NCI-H2227 treated with DMSO at 0.1 percent for 48 hours (cell line): ENCODE data around the gene NSG1.
"Not testable (repeated sequence)": the region's sequence is repeated elsewhere in the genome, so short reads cannot be mapped to it uniquely, and the experiment has no call there.

Experiments used
- DNase-seq: peaks from one replicate; lab custom pipeline; 2025; lab: John Stamatoyannopoulos, UW

NSG1 gene, protein sequence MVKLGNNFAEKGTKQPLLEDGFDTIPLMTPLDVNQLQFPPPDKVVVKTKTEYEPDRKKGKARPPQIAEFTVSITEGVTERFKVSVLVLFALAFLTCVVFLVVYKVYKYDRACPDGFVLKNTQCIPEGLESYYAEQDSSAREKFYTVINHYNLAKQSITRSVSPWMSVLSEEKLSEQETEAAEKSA

DNA sequence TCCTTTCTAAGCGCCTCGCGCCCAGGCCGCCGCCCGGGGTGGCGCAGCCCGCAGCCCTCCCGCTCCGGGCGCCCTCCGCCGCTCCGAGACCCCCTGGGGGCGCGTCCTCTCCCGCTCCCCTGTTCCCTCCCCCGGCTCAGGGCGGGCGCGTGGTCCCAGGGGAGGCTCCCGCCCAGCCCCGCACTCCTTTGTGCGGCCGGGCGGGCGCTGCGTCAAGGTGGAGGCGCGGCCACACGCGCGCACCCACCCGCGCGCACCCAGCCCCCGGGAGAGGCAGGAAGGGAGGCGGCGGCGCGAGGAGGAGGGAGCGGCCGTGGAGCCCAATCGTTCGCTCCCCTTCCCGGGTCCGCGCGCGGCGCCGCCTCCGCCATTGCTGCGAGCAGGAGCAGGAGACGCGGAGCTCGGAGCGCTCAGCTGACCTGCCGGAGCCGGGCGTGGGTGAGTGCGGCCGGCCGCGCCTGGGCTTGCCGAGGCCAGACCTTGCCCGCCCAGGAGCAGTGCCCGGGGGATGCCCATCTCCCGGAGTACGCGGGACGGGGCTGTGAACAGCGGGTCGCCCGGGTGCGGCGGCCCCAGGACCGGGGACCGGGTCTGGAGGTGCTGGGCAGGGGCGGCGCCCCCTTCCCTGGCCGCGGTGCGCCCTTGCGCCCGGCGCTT, at the start of gene NSG1:
TSS of gene NSG1 (plus strand) at position 367 of the 657 bp plus-strand sequence. CDS start 528 bp downstream, outside the sequence.
- DNase-seq, result no peak

GRCh38 chr4:4338210-4339001, 48.5 kb upstream of the NSG1 start:
- no peak for DNase-seq

GRCh38 chr4:4339504-4340085, 47.3 kb upstream of the NSG1 start:
- no peak for DNase-seq

GRCh38 chr4:4341861-4342650, 44.8 kb upstream of the NSG1 start:
- no peak for DNase-seq

- no peak for DNase-seq
These were observed 43.9 kb upstream of the NSG1 start for GRCh38 chr4:4343038-4343437.

GRCh38 chr4:4344915-4345527, 41.9 kb upstream of the NSG1 start:
- no peak for DNase-seq

GRCh38 chr4:4347585-4347984, 39.3 kb upstream of the NSG1 start:
- no peak for DNase-seq

GRCh38 chr4:4348585-4348984, 38.3 kb upstream of the NSG1 start:
- DNase-seq, result not testable (repeated sequence)

GRCh38 chr4:4349867-4350266, 37.0 kb upstream of the NSG1 start:
- DNase-seq, result no peak

GRCh38 chr4:4350909-4351308, 36.0 kb upstream of the NSG1 start:
- no peak for DNase-seq

DNA sequence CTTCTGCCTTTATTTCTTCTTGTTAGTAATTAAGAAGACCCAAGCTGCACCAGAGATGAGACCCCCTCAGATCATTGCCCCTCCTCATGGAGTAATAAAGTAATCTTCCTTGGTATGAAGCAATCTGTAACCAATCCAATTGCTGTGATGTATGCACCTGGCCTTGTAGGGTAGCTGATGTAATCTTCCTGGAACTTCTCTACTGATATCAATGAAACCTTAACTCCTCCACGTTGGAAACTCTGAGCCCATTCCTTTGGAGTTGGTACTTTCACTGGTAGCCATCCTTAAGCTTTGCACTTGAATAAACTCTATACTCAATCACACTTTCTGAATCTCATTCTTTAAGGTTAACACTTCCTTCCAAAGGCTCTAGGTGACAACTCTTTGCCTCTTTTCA, 31.6 kb upstream of the NSG1 start:
- no peak for DNase-seq

- DNase-seq, result no peak
These were observed 30.5 kb upstream of the NSG1 start for GRCh38 chr4:4356106-4357041.

- peak; percentile 16 for DNase-seq
These were observed 28.6 kb upstream of the NSG1 start for GRCh38 chr4:4358093-4358854.

DNA sequence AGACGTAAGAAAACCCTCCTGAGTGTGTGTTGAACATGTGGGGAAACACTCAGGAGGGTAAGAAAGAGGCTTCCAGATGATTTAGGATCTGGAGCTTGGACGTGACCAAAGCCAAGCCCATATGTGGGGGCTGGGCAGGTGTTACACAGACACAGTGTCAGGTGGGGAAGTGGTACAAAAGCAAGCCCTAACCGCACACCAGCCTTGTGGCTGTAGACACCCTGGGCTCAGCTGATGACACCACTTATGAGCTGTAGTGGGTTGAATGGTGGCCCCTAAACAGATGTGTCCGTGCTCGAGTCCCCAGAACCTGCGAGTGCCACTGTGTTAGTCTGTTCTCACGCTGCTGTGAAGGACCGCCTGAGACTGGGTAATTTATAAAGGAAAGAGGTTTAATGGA, 25.0 kb upstream of the NSG1 start:
- DNase-seq, result no peak

DNA sequence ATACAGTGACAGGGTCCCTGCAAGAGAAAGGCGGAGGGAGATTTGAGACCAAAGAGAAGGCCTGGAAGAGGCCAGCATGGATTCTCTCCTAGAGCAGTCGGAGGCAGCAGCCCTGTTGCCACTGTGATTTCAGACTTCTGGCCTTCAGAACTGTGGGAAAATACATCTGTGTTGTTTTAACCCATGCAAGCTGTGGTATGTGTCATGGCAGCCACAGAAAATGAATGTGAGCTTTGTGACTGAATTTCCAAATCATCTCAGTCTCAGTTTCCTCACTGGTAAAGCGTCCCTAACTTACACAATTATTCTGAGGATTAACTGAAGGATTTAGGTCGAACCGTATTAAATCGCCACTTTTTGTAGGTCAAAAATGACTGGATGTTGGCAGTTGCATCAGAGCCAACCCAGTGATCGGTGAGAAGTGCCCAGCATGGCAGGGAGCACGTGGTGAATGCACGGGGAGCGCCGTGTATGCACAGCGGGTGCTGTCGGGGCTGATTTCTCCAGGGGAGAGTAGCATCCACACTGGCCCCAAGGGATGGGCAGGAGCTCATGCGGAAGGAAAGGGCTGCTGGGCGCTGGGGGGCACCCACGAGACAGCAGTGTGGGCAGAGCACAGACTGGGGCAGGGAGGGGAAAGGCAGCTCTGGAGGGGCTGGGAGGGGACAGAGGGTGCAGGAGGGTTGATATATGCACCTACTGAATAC, 23.8 kb upstream of the NSG1 start:
- no peak for DNase-seq

- no peak for DNase-seq
These were observed 22.8 kb upstream of the NSG1 start for GRCh38 chr4:4364061-4364460.

- DNase-seq, result no peak
These were observed 22.3 kb upstream of the NSG1 start for GRCh38 chr4:4364486-4365208.
